Neuron (in vitro differentiated cells): ENCODE results near the gene SYVN1.
"Not testable (repeated sequence)": the region's sequence is repeated elsewhere in the genome, so short reads cannot be mapped to it uniquely, and the experiment has no call there.

Source experiments
- H2AFZ ChIP-seq: one replicate; pipeline ENCODE4 v1.6.1; 2013; ENCODE audit warnings: low read depth, mild to moderate bottlenecking, inconsistent platforms, low read length, moderate library complexity
- H3K27me3 ChIP-seq: one replicate; pipeline ENCODE4 v1.6.1; 2013; ENCODE audit warnings: low read length; ENCODE audit not compliant: insufficient read depth
- H3K36me3 ChIP-seq: one replicate; pipeline ENCODE4 v1.6.1; 2013; ENCODE audit warnings: low read length; ENCODE audit not compliant: insufficient read depth
- H3K4me1 ChIP-seq: one replicate; pipeline ENCODE4 v1.6.1; 2013; ENCODE audit warnings: low read length; ENCODE audit not compliant: insufficient read depth
- H3K4me3 ChIP-seq: 2 replicates; pipeline ENCODE4 v1.5.1; 2013; ENCODE audit warnings: mild to moderate bottlenecking, low read length, moderate library complexity
- H3K9me3 ChIP-seq: one replicate; pipeline ENCODE4 v1.6.1; 2013; ENCODE audit warnings: low read length

SYVN1 gene

DNA sequence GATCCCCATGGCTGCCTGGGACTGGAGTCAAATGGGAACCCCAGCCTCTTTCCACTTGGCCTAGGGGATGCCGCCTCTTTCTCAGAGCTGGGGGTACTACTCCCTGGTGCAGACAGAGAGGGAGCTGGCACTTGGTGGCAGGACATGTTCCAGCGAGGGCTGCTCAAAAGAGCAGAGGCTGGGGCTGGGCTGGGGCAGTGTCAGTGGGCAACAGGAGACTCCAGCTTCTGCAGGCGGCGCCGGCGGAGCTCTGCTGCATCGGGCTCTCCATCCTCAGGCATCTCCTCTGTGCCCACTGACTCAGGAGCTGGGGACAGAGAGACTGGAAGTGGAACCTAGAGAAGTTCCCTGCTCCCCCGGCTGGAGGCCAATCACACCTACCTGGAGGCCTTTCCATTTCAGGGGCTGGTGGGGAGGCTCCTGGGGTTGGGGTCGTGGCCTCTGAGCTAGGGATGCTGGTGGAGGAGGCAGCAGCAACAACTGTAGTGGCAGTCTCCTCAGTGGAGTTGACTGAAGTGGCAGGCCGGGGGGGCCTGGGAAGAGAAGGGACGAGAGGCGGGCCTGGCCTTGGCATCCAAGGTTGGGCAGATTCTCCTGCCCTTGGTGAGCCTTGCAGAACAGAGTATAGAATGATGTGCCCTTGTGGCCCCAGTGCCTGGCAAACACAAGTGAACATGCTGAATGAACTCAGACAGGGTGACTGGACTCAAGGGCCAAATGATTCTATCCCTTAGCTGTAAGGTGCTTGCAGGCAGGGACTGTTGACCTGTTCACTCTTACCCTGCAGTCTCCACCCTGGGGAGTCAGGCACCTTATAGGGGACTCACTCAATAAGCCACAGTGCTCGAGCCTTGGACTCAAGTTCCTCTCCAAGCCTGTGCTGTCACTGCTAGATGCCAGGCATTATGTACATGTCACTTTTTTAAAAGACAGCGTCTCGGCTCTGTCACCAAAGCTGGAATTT lies 5.9 kb downstream of the SYVN1 start:
- Histone ChIP-seq H3K4me1 (peaks cover 7% of the 10 kb centered on the region), H3K36me3 (peaks cover 79% of the 10 kb centered on the region), H3K4me3 (no peak overlapping the region), H3K27me3 (no peaks in the 10 kb centered on the region), H3K9me3 (no peaks in the 10 kb centered on the region), H2AFZ (no peak overlapping the region)

DNA sequence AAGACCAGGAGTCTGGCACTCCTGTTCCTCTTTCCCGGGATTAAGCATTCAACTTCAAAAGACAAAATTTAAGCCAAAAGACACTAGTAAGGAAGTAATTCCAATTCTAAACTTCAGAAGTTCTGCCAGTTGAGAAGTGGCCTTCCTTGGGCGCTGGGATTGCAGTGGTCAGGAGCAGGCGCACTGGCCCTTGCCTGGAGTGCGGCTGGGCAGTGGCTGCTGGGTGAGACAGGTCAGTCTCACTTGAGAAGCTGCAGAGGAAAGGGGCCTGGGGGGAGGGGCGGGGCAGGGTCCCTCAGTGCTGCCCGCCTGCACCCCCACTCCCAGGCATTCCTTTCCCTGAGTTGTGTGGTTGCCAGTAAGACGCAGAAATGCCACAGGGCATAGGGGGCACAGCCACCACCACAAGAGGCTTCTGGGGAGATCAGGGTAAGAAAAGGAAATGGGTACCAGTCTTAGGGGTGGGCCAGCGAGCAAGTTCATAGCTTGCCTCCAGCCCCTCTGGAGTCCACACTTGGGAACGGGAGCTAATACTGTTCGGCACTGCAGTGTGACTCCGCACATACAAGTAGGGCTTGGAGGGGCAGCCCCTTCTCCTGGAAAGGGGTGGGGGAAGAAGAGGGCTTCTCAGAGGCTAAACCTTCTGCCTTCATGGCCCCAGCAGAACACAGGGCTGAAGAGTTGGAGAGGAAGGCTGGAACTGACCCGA lies 6.7 kb downstream of the SYVN1 start:
- peaks cover 5% of the 10 kb centered on the region for H3K4me1 ChIP-seq
- no peak overlapping the region for H2AFZ ChIP-seq
- H3K9me3 ChIP-seq, result no peaks in the 10 kb centered on the region
- no peaks in the 10 kb centered on the region for H3K27me3 ChIP-seq
- H3K4me3 ChIP-seq, result no peak overlapping the region
- H3K36me3 ChIP-seq, result peaks cover 76% of the 10 kb centered on the region

DNA sequence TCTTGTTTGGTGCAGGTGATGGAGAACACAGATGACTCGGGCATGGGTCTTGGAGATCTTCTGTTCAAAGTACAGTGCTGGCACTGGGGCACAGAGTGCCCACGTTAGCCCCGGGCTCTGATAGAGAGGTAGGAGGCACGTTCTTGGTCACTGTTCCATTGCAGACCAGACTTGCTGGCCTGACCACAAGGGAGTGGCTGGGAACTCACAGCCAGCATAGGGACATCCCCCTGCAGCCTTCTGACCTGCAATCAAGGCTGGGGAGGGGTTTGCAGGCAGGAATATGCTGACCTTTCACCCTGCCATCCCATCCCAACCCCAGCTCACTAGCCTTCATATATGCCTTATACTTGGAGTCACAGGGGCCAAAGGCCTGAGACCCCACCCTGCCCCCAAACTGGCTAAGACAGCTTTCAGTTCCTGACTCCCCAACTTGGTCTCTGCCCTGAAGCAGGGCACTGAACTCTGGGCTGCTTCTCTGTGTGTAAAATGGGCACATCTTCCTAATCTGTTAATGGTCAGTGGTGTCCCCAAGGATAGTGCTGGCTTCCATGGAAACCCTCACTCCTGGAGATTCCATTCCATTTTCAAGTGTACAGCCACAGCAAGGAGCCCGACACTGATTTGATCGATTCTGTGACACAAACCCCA lies 7.6 kb downstream of the SYVN1 start:
- H3K4me1 ChIP-seq, result peaks cover 5% of the 10 kb centered on the region
- H3K4me3 ChIP-seq, result no peak overlapping the region
- H2AFZ ChIP-seq, result no peak overlapping the region
- H3K36me3 ChIP-seq, result peaks cover 68% of the 10 kb centered on the region
- no peaks in the 10 kb centered on the region for H3K27me3 ChIP-seq
- H3K9me3 ChIP-seq, result no peaks in the 10 kb centered on the region

- Histone ChIP-seq H3K9me3 (no peaks in the 10 kb centered on the region), H3K27me3 (no peaks in the 10 kb centered on the region), H3K36me3 (peaks cover 62% of the 10 kb centered on the region), H3K4me1 (peaks cover 14% of the 10 kb centered on the region), H2AFZ (no peak overlapping the region), H3K4me3 (no peak overlapping the region)
Observed at GRCh38 chr11:65125197-65126056, 8.9 kb downstream of the SYVN1 start.

- Histone ChIP-seq H3K4me1 (peaks cover 14% of the 10 kb centered on the region), H3K36me3 (peaks cover 63% of the 10 kb centered on the region), H3K27me3 (no peaks in the 10 kb centered on the region)
Observed at GRCh38 chr11:65124480-65125196, 9.7 kb downstream of the SYVN1 start.

DNA sequence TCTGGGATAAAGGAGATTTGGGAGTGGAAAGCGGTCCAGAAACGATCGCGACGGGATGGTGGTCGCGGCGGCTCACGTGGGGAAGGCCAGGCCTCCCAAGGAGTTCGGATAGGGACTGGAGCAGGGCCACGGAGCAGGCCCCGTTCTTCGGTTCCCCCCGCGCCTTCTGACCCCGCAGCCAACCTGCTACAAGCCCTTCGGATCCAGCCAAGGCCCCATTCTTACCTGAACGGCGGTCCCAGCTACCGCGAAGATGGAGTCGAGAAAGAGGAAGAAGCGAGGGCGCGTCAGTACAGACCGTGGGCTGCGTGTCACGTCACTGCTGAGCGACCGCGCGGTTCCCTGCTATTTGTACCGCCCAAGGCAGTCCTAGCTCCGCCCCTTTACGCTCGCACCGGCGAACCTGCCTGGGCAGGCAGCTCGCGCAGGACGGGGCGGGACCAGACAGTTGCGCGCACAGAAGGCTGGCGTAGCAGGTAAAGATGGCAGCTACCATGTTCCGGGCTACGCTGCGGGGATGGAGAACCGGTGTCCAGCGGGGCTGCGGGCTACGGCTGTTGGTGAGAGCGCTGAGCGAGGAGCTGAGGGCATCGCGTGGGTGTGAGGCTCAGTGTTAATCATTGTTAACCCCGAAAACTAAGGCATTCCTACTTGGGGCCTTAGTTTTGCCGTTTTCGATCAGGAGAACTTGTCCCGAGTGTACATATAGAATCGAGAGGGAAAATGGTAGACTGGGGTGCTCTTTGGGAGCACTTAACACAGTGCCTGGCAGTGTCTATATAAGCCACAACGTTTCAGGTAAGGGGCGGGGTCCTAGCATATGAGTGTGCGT lies 12.2 kb downstream of the SYVN1 start, which contains the start of the genes FAU and MRPL49:
Gene FAU (minus strand): TSS at position 270 of the 832 bp plus-strand sequence. CDS start 321 bp downstream, outside the sequence.
Gene MRPL49 (plus strand): TSS at position 457 of the 832 bp plus-strand sequence. CDS start 26 bp downstream, at position 483.
- Histone ChIP-seq H2AFZ (no peak within 1 kb of the TSS), H3K36me3 (peaks cover 50% of the 10 kb centered on the region)

More at GRCh38 chr11:65124480-65125196, 9.7 kb downstream of the SYVN1 start:
- Histone ChIP-seq H2AFZ (no peak overlapping the region), H3K9me3 (no peaks in the 10 kb centered on the region), H3K4me3 (no peak overlapping the region)

GRCh38 chr11:65121447-65121864 lies 12.9 kb downstream of the SYVN1 start:
- Histone ChIP-seq H2AFZ (no peak overlapping the region), H3K4me3 (peak overlapping the region; percentile 93), H3K27me3 (no peaks in the 10 kb centered on the region), H3K9me3 (no peaks in the 10 kb centered on the region), H3K36me3 (peaks cover 45% of the 10 kb centered on the region), H3K4me1 (peaks cover 21% of the 10 kb centered on the region)

More for the DNA sequence above, 12.2 kb downstream of the SYVN1 start, which contains the start of the genes FAU and MRPL49:
- H3K4me1 ChIP-seq, result peaks cover 15% of the 10 kb centered on the region
- no peaks in the 10 kb centered on the region for H3K27me3 ChIP-seq
- peak within 1 kb of the TSS; percentile 93 for H3K4me3 ChIP-seq
- H3K9me3 ChIP-seq, result no peaks in the 10 kb centered on the region

GRCh38 chr11:65120831-65121230 lies 13.5 kb downstream of the SYVN1 start:
- Histone ChIP-seq H2AFZ (no peak overlapping the region), H3K27me3 (no peaks in the 10 kb centered on the region), H3K4me3 (peak overlapping the region; percentile 93), H3K4me1 (peaks cover 27% of the 10 kb centered on the region), H3K36me3 (peaks cover 45% of the 10 kb centered on the region), H3K9me3 (no peaks in the 10 kb centered on the region)

GRCh38 chr11:65119670-65119995 lies 14.7 kb downstream of the SYVN1 start:
- Histone ChIP-seq H3K4me1 (peaks cover 37% of the 10 kb centered on the region), H3K36me3 (peaks cover 46% of the 10 kb centered on the region), H3K4me3 (no peak overlapping the region), H3K27me3 (no peaks in the 10 kb centered on the region), H2AFZ (no peak overlapping the region), H3K9me3 (no peaks in the 10 kb centered on the region)

- H2AFZ ChIP-seq, H3K9me3 ChIP-seq, H3K4me3 ChIP-seq, H3K27me3 ChIP-seq: not testable (repeated sequence)
- H3K4me1 ChIP-seq, result peaks cover 37% of the 10 kb centered on the region
- H3K36me3 ChIP-seq, result peaks cover 45% of the 10 kb centered on the region
Observed at GRCh38 chr11:65118891-65119669, 15.2 kb downstream of the SYVN1 start.
